ENCODE data around the gene ARMH3.
A peak's percentile ranks its signal among the peaks of the same experiment; 100 is the strongest.

ARMH3 gene

DNA sequence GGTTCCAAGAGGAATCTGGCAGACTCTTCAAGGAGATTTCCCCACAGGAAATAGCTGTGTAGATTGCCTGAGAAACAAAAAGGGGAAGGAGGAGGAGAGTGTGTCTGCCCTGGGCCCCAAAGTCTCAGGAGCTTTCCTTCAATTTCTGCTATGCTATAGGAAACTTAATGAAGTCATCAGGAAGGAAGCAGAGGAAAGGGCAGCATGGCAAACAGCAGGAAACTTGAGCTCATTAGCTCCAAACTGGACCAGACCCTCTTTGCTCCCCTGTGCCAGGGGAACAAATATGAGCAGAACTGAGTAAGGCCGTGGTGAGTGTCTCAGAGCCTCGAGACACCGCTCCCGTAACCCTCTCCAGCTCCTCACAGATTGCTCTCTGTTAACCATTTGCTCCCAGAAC lies 207.6 kb downstream of the ARMH3 start:
- DNase-seq = peak; percentile 62

DNA sequence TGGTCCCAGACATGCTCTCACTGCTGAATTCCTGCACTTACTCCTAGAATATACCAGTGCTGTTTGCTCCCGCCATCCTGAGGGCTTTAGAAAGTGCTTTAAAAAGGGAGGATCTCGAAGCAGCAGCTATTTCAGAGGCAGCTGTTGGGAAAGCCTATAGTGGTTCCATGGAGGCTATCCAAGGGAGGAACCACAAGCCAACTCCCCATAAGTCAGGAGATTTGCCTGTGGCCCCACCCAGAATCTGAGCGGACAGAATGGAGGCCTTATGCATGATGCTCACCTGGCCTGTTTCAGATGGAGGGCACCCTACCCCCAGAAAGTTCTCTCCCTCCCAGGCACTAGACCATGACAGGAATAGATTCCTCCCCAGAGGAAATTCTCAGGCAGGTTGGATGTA lies 210.1 kb downstream of the ARMH3 start:
- DNase-seq = no peak

DNA sequence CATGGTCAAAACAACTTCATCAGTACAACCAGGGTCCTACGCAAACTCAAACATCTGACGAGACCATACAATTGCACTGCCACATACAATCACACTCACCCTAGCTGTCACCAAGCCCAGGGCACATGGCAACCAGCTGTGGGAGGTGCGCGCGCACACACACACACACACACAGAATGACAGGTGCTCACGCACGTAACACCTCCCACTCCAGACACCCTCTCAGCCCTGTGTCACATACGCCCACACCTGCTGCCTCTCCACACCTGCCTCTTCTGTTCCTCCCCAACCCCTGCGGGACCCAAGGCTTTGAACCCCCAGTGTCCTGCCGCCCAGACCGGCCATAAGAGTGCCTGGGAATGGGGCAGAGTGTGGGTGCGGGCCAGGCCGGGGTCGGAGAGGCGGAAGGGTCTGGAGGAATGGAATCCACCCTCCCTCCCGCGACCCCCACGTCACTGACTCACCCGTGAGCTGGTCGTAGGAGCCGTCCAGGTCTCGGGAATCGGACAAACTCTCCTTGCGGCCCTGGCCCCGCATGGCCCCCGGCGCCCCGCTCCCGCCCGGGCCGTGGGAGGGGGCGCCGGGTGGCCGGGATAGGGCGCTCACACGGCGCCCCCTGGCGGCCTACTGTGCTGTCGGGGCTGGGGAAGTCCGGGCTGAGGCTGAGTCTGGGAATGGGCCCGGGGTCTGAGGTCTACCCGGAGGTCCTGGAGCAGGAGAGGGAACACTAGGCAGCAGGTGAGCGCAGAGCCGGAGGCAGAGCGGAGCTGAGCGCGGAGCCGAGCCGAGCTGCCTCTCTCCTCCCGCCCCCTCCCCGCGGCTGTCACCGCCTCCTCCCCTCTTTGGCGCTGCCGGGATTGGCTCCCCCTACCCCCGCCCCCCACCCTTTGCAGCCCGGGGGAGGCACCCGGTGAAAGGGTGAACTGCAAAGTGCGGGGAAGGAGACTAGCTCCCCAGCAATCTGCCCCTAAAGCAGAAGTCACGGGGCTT lies 212.6 kb downstream of the ARMH3 start, which contains the start of gene KCNIP2:
Gene KCNIP2 (minus strand): TSS at position 769 of the 990 bp plus-strand sequence. CDS start 232 bp downstream, at position 537.
- DNase-seq = no peak

DNA sequence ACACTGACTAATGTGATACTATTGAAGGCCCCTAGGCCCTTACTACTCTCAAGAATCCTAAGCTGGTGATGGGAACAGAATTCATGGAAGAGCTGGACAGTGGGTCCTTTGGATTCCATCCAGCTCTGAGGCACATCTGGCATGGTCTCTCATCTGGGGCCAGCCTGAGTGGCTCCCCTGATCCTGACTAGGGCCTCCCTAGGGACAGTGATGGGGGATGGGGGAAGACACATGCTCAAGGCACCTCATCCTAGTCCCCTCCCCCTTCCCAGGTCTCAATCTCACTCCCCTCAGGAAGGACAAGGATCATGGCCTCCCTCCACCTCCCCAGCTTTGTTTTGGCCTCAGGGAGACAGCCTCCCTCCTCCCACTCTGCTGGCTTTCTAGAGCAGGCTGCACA lies 214.1 kb downstream of the ARMH3 start:
- no peak for DNase-seq

DNA sequence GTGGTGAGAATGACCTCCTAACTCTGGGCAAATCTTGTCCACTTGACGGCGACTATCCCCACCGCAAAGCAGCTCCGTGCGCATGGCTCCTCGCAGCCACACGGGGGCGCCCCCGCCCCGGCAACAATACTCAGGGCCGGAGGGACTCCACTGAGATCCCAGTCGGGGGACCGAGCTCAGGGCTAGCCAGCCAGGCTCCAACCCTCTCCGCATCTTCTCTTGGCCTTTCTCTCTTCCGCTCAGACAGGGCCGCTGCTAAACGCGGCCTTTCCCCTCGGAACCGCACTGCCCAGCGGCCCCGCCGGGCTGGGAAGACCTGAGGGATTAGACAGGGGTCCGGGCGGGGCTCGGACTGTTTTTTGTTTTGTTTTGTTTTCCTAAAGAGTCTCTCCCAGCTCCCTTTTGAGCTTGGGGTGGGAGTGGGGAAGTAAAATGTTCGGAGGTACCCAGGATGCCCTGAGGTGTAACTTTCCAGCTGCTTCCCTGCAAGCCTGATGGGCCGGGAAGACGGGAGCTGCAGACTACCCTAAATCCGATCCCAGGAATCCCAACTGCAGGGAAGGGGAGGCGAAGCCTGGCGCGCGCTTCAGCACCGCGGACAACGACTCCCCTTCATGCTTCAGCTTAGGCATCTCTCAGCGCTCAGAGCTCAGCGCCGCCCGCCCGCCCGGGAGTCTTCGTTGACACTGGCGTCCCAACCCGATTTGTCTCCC lies 215.1 kb downstream of the ARMH3 start:
- no peak for DNase-seq

DNA sequence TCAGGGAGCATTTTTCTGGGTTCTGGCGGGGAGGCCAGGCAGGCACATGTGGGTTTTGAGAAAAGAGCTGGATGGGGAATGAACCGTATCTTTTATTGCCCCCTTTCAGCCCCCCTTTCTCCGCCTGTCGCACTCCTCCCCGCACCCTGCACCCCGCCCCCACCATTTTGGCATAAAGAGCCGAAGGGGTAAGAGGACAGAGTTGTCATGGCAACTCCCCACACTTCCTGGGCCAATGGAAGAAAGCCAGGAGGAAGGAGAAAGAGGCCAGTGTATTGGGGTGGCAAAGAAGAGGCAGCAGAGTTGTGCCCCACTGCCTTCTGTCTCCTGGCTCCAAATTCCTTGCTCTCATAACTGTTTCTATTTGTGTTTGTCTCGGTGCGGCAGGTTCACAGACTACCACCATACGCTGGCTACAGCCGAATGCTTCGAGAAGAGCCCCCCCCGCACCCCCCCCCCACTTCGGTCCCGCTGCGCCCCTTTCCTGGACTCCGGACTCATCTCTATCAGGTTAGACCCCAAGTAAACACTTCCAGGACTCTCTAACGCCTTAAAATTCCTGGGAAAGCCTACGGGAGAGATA lies 215.8 kb downstream of the ARMH3 start:
- no peak for DNase-seq

DNA sequence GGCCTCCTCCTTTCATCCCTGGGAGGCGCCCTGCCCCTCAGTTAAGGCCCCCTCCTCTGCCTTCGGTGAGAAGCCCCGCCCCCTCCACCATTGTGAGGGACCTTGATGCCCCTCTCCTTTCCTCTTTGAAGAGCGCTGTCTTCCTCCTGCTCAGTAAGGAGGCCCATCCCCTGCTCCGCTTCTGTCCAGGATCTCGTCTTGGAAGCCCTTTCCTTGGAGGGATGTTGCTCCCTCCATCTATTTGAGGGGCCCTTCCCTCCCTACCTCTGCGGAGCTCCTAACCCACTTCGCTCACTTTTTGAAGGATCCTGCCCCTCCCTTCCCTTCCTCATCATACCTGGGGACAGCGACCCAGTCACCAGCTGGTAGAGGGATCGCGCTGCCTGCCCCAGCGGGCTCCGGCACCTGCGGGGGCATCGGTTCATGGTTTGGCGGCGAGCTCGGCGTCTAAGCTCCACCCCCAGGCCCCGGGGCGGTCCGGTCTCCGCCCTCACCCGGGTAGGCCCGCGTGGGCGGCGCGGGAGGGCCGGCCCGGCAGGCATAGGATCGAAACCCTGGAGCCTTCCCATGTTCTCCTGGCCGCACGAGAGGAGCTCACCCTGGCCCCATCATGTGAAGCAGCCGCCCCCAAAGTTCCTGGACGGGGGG lies 216.4 kb downstream of the ARMH3 start:
- no peak for DNase-seq

DNA sequence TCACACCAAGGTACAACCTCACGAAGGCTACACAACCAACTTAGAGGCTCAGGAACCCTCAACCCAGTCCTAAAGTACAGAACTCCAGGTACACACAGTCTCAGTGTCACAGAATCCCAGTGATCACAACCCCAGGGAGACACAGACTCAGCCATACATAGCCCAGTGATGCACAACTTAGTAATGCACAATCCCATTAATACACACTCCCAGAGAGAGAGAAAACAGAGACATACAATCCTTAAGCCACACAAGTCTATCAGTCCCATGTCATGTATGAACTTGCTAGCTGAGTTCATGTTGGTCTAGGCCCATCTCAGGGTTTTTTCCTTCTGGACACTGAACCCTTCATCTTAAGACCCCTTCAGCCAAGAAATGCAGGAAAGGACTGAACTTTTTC lies 217.0 kb downstream of the ARMH3 start:
- DNase-seq = no peak

DNA sequence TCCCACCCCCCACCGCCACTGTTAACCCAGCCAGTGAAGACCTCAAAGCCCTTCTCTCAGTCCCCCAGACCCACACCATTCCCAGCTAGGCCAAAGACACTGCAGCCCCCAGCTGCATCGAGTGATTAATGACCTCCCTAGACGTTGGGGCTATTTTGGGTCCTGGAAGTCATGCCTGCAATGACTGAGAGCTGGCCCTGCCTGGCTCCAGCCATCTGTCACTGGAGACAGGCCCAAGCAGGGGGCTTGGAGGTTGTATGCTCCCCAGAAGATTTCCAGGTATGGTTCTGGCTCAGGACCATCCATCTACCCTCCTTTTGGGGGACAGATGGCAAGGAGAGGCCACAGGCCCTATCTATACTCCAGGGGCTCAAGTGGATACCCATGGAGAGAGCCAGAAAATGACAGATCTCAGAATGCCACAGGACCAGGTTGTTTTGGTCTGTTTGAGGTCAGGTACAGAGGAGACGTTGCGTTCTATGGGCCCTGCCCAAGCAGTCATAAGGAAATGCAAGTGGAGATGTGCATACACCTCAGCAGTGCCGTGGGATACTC lies 217.5 kb downstream of the ARMH3 start:
- DNase-seq = no peak

DNA sequence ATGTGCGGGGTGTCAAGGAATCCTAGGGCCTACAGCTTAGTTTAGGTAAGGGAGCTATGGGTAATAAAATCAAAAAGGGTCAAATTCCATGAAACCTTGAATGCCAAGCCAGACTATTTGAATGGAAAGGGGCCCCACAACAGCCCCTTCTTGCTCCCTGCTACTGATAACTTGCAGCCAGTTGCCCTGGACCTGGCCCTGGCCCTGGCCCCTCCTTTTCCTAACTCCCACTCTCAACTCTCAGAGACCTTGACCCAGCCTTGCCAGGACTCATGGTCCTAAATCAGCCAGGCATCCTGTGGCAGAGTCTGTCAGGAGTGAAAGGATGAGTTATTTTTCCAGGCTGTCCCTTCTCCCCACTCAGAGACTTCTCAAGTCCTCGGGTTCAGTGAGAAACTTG lies 218.2 kb downstream of the ARMH3 start:
- no peak for DNase-seq

DNA sequence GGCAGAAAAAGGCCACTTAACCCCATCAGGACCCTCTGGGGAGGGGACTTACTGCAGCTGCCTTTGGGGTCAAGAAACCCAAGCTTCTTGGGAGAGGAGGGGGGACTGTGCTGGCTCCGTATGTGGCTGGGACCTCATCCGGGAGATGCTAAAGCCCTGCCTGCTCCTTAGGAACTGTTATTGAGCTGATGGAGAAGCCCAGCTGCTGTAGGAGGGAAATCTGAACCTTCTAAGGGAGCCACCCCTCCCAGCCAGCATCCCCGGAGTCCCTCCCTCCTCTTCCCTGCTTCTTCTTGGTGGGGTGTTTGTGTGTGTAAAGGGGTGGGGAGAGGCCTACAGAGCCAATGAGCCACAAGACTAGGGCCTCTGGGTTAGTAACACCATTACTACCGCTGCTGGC lies 220.6 kb downstream of the ARMH3 start:
- no peak for DNase-seq

DNA sequence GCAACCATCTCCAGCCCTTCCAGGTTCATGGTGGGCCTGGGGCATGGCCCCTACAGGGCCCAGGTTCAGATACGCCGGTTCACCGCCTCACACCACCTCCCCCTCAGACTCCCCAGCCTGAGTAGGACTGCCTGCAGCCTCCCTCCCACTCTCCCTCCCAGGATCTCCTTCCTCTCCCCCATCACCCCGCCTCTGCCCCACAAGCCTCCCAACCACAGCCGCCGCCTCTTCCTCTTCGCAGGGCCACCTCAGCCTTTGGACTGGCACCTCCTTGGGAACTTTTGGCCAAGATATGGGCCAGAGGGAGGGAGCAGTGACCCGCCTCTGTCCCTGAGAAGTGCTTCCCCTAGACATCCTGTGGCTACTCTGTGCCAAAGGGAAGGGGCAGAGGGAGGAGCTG lies 221.6 kb downstream of the ARMH3 start:
- peak; percentile 47 for DNase-seq

DNA sequence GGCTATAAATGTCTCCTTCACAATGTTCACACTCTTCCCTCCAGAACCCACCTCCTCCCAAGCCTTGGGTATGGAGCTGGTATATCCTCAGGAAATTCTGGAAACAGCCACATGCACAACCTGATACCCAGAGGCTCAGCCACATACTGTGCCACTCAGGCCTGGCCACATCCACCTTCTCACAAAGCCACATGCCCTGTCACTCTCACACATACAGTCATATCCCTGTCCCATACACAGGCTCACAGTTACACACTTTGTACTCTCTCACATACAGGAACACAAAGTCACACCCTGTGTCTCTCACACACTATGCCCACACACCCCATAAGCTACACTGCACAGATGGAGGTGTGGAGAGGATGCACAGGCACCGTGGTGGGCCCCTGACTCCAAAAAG lies 222.5 kb downstream of the ARMH3 start:
- DNase-seq = no peak

DNA sequence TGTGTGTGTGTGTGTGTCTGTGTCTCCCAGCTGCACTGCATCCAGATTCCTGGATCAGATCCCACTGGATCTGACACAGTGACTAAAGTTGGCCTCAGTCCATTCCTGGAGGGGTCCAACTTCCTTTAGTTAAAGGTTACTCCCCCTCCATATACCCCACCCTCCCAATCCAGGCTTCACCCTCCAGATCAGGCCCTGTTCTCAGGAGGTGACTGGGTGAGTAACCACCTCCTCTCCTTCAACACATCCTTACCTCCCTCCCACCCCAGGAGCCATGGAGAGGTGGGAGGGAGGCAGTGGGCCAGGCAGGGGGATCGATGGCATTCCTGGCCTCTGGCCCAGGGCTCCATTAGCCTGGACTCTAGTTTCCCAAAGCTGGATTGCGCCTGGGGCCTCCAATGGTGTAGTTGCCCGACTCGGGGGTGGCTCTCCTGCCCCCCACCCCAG lies 223.6 kb downstream of the ARMH3 start:
- DNase-seq = no peak

DNA sequence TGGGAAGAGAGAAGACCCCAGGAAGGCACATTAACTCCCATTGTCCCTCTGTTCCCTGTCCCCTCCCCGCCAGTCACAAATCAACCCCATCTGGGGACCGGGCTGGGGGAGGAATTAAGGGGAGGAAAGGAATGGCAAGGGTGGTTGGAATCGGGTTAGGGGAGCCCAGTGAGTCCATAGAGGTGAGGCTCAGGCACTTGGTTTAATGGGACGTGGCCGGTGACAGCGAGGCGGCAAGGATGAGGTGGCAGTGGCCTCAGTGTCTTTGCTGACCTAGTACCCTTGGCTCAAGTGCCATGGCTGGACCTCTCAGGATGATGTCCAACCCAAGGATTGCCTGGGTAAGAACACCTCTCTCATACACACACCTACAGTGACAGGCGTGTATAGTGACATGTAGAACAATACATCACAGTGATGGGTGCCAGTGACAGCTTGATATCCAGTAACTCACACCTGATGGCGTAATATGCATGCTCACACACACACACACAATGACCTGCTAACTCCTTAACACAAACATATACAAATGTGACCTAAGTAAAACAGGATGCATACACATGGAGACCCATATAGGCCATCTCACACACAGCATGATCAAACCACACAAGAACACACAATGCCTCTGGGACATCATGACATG lies 224.7 kb downstream of the ARMH3 start:
- no peak for DNase-seq

DNA sequence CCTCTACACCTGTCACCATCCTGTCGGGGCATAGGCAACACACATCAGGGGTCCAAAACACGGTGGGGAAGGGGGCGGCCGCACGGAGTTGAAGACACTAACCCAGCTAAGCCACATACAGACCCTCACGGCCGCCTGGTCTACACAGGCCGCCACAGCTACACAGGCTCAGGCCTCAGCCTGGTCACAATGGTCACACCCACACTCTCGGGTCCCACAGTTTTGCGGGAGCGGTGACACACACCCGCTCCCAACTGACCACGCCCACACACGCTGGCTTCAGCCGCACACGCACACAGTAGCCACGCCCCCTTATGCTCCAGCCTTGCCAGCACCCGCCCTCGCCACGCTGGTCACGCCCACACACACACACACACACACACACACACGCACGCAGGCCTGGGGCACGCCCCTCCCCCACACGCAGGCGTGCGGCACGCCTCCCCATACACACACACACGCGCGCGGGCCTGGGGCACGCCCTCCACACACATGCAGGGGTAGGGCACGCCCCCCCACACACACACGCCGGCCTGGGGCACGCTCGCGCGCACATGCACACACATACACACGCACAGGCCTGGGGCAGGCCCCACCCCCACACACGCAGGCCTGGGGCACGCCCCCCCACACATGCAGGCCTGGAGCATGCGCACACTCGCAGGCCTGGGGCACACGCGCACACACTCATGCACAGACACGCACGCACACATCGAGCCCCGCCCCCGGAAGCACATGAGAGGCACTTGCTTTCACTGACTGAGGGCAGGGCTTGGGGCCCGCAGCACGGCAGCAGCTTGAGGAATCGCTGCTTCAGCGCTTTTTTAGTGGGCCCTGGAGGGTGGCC lies 225.4 kb downstream of the ARMH3 start:
- DNase-seq = peak; percentile 78

DNA sequence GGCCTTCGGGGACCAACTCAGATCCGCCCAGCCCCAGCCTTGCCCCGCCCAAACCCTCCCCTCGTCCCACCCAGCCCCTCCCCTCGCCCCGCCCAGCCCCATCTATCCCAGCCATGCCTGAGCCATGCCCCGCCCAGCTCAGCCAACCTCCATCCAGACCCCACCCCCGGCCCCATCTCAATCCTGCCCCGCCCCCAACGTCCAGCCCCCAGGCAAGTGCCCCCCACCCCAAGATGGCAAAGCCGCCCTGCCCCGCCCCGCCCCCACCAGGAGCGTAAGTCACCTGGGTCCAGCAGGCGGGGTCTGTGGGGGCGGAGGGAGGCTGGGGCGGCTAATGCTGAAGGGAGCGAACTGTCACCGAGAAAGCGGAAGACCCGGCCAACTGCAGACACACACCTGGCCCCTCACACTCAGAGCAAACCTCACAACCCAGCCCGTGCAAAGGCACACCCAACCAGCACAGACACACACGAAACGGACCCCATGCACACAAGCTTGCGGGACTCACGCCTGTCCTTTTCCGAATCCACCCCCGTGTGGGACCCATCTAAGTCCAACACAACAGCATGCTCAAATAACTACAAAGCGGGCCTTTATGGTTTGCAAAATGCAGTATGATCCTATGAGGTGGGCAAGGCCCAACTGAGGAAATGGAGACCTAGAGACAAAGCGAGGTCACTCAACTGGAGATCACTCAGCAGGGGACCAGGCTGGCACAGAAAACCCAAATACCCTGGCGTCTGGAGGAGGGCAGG lies 226.2 kb downstream of the ARMH3 start:
- no peak for DNase-seq

DNA sequence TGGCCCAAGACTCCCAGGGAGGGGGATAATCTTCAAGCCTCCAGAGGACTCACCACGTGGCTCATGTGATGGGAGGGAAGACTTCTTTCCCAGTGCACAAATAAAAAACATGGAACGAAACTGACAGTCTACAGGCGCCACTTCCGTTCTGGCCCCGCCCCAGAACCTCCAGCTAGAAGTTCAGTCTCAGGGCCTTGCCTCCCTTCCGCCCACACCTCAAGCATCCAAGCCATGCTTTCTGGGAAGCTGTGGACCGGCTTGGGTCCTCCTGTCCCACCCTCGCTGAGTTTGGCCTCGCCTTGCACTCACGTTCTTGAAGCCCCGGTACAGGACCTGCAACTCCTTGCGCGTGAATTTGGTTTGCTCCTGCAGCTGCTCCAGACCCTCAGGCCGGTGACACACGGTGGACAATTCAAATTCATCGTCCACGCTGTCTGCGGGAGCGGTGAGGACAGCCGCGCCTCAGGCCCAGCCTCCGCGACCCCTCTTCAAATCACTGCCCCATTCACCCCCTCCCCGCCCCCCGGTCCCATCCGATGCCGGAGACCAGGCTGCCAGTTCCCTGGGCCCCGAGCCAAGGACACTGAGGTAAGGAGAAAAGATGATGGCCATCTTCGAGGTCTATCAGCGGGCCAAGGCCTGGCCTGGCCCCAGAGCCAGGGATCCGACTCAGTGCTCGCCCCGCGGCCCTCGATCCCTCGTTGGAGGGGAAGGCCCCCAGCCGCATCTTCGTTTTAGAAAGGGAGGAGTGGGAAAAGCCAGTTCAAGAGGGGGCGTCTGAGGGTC lies 227.0 kb downstream of the ARMH3 start:
- no peak for DNase-seq

DNA sequence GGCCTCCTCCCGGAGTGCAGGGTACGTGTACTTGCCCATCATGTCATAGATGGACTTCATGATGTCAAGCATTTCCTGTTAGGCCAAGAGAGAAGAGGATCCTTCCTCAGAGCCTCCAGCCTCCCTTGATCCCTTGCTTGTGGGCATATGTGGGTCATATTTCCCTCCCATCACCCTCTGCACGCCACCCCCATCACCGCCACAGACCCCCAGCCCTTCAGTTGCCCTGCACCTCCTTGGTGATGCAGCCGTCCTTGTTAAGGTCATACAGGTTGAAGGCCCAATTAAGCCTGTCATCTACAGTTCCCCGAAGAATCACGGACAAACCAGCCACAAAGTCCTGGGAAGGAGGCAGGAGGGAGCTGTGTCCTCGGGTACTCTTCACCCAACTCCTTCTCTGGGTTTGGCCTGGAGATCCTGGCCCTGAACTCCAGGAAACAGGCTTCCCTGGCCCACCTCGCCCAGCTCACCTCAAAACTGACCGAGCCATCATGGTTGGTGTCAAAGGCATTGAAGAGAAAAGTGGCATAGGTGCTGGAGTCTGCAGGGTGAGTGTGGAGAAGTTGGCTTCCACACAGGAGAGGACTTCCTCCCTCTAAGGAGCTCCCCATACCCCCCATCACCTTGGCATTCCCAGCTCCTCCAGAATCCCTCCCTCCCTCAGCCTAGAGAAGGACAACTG lies 227.9 kb downstream of the ARMH3 start:
- DNase-seq = no peak
